Measurements from ENCODE around the gene PRDX2.
"Not testable (repeated sequence)": the region's sequence is repeated elsewhere in the genome, so short reads cannot be mapped to it uniquely, and the experiment has no call there.

The PRDX2 gene

GRCh38 chr19:12799742-12800465, 1.7 kb downstream of the PRDX2 start:
- no peak for DNase-seq (ENCODE audit: low spot score)
- TF ChIP-seq CTCF (IDR thresholded peaks at IDR 0.05; ENCODE audit: extremely low read depth, missing control alignments) = no peak

GRCh38 chr19:12797607-12798006, 4.0 kb downstream of the PRDX2 start:
- DNase-seq (ENCODE audit: low spot score) = not testable (repeated sequence)

- no peak for DNase-seq (ENCODE audit: low spot score)
- TF ChIP-seq CTCF (IDR thresholded peaks at IDR 0.05; ENCODE audit: extremely low read depth, missing control alignments) = no peak
Measured at GRCh38 chr19:12797141-12797587, 4.4 kb downstream of the PRDX2 start.

GRCh38 chr19:12796146-12797071, 5.2 kb downstream of the PRDX2 start:
- peak; percentile 95 for TF ChIP-seq CTCF (IDR thresholded peaks at IDR 0.05; ENCODE audit: extremely low read depth, missing control alignments)
- DNase-seq (ENCODE audit: low spot score) = peak; percentile 74

- no peak for DNase-seq (ENCODE audit: low spot score)
- TF ChIP-seq CTCF (IDR thresholded peaks at IDR 0.05; ENCODE audit: extremely low read depth, missing control alignments) = no peak
Measured at GRCh38 chr19:12794971-12795381, 6.6 kb downstream of the PRDX2 start.

GRCh38 chr19:12794196-12794941, 7.2 kb downstream of the PRDX2 start:
- DNase-seq (ENCODE audit: low spot score) = no peak
- no peak for TF ChIP-seq CTCF (IDR thresholded peaks at IDR 0.05; ENCODE audit: extremely low read depth, missing control alignments)

GRCh38 chr19:12793290-12794195, 8.1 kb downstream of the PRDX2 start:
- TF ChIP-seq CTCF (IDR thresholded peaks at IDR 0.05; ENCODE audit: extremely low read depth, missing control alignments) = peak; percentile 4
- peak; percentile 97 for DNase-seq (ENCODE audit: low spot score)
